H9 (cell line): ENCODE measurements around the gene KCMF1. TPM values are rescaled to one million over a fixed set of nuclear protein-coding genes. Genes with fewer than 3 reads are reported as not detected.

Experiments used
- DNase-seq: peaks from one replicate; pipeline ENCODE4 v3.0.0-alpha.2; 2017
- H2AFZ ChIP-seq: one replicate; pipeline ENCODE4 v1.6.1; 2013; ENCODE audit warnings: mild to moderate bottlenecking, low read length, control low read depth, moderate library complexity
- H2AK5ac ChIP-seq: 2 replicates; pipeline ENCODE4 v1.6.1; 2013; ENCODE audit warnings: low read length, control low read depth, mixed read lengths; ENCODE audit not compliant: insufficient read length
- H2BK120ac ChIP-seq: one replicate; pipeline ENCODE4 v1.6.1; 2013; ENCODE audit warnings: low read depth, mild to moderate bottlenecking, low read length, control low read depth, inconsistent platforms; ENCODE audit not compliant: poor library complexity, severe bottlenecking
- H2BK12ac ChIP-seq: 2 replicates; pipeline ENCODE4 v1.6.1; 2013; ENCODE audit warnings: low read length, control low read depth, mixed read lengths, low read depth; ENCODE audit not compliant: insufficient read length
- H2BK15ac ChIP-seq: 2 replicates; pipeline ENCODE4 v1.6.1; 2013; ENCODE audit warnings: low read depth, low read length, control low read depth
- H2BK20ac ChIP-seq: one replicate; pipeline ENCODE4 v1.6.1; 2013; ENCODE audit warnings: low read depth, mild to moderate bottlenecking, low read length, control low read depth, inconsistent platforms; ENCODE audit not compliant: poor library complexity, severe bottlenecking
- H2BK5ac ChIP-seq: 2 replicates; pipeline ENCODE4 v1.6.1; 2013; ENCODE audit warnings: low read length, control low read depth, mixed read lengths; ENCODE audit not compliant: insufficient read length
- H3K14ac ChIP-seq: 2 replicates; pipeline ENCODE4 v1.6.1; 2013; ENCODE audit warnings: low read length, control low read depth; ENCODE audit not compliant: insufficient read depth
- H3K18ac ChIP-seq: 2 replicates; pipeline ENCODE4 v1.6.1; 2013; ENCODE audit warnings: low read depth, mild to moderate bottlenecking, mixed read lengths, low read length, control low read depth; ENCODE audit not compliant: insufficient read length
- H3K23ac ChIP-seq: 2 replicates; pipeline ENCODE4 v1.6.1; 2013; ENCODE audit warnings: low read length, control low read depth, mixed read lengths, low read depth; ENCODE audit not compliant: insufficient read length
- H3K23me2 ChIP-seq: 2 replicates; pipeline ENCODE4 v1.6.1; 2013; ENCODE audit warnings: low read depth, mild to moderate bottlenecking, mixed read lengths, low read length, control low read depth; ENCODE audit not compliant: insufficient read length, poor library complexity, severe bottlenecking
- H3K27ac ChIP-seq: 2 replicates; pipeline ENCODE4 v1.5.1; 2013; ENCODE audit warnings: low read length, control low read depth, mixed read lengths, low read depth; ENCODE audit not compliant: insufficient read length
- H3K27me3 ChIP-seq: 2 replicates; pipeline ENCODE4 v1.6.1; 2013; ENCODE audit warnings: low read length, control low read depth, inconsistent platforms; ENCODE audit not compliant: insufficient read depth
- H3K4ac ChIP-seq: 2 replicates; pipeline ENCODE4 v1.6.1; 2013; ENCODE audit warnings: low read depth, mild to moderate bottlenecking, control low read depth, inconsistent platforms, low read length, moderate library complexity
- H3K4me1 ChIP-seq: 2 replicates; pipeline ENCODE4 v1.6.1; 2013; ENCODE audit warnings: low read length, control low read depth, inconsistent platforms; ENCODE audit not compliant: insufficient read depth
- H3K4me2 ChIP-seq: 2 replicates; pipeline ENCODE4 v1.6.1; 2013; ENCODE audit warnings: low read length, control low read depth, mixed read lengths; ENCODE audit not compliant: insufficient read length, insufficient read depth
- H3K56ac ChIP-seq: 2 replicates; pipeline ENCODE4 v1.6.1; 2013; ENCODE audit warnings: low read depth, mild to moderate bottlenecking, mixed read lengths, low read length, control low read depth; ENCODE audit not compliant: insufficient read length
- H3K79me1 ChIP-seq: 2 replicates; pipeline ENCODE4 v1.6.1; 2013; ENCODE audit warnings: low read depth, mild to moderate bottlenecking, moderate library complexity, low read length, control low read depth, inconsistent platforms; ENCODE audit not compliant: insufficient read depth, poor library complexity, severe bottlenecking
- H3K79me2 ChIP-seq: 2 replicates; pipeline ENCODE4 v1.6.1; 2013; ENCODE audit warnings: low read length, control low read depth, inconsistent platforms; ENCODE audit not compliant: insufficient read depth
- H3K9ac ChIP-seq: 2 replicates; pipeline ENCODE4 v1.6.1; 2013; ENCODE audit warnings: low read length, control low read depth, mixed read lengths; ENCODE audit not compliant: insufficient read length; ENCODE audit errors: extremely low read depth
- H3K9me3 ChIP-seq: one replicate; pipeline ENCODE4 v1.6.1; 2013; ENCODE audit warnings: low read depth, low read length, inconsistent platforms; ENCODE audit not compliant: control insufficient read depth
- H3T11ph ChIP-seq: one replicate; pipeline ENCODE4 v1.6.1; 2013; ENCODE audit warnings: mild to moderate bottlenecking, low read length, control low read depth, inconsistent platforms
- H4K20me1 ChIP-seq: one replicate; pipeline ENCODE4 v1.6.1; 2013; ENCODE audit not compliant: control insufficient read depth, insufficient read length, insufficient read depth
- H4K5ac ChIP-seq: 2 replicates; pipeline ENCODE4 v1.6.1; 2013; ENCODE audit warnings: low read depth, mild to moderate bottlenecking, mixed read lengths, low read length, control low read depth; ENCODE audit not compliant: insufficient read length
- H4K8ac ChIP-seq: replicated peaks from 2 replicates; pipeline ENCODE4 v1.6.1; 2013; ENCODE audit warnings: low read length, control low read depth, mixed read lengths, low read depth; ENCODE audit not compliant: insufficient read length
- H4K91ac ChIP-seq: 2 replicates; pipeline ENCODE4 v1.6.1; 2013; ENCODE audit warnings: low read depth, mild to moderate bottlenecking, moderate library complexity, mixed read lengths, low read length, control low read depth; ENCODE audit not compliant: insufficient read length
- H3K27ac Mint-ChIP-seq, 3 experiments: 2 replicates in 2 of 3; 3 replicates in 1 of 3; pipeline ENCODE4 v1.8.0; 2020 to 2021; ENCODE audit warnings: mixed read lengths in 3 of 3, mild to moderate bottlenecking in 1 of 3, moderate library complexity in 1 of 3
- H3K27me3 Mint-ChIP-seq: 2 replicates; pipeline ENCODE4 v1.8.0; 2021; ENCODE audit warnings: low read depth, mild to moderate bottlenecking, moderate library complexity, mixed read lengths
- H3K36me3 Mint-ChIP-seq, 3 experiments: 2 replicates in 2 of 3; 3 replicates in 1 of 3; pipeline ENCODE4 v1.8.0; 2020 to 2021; ENCODE audit warnings: low read depth in 3 of 3, mixed read lengths in 3 of 3; ENCODE audit not compliant: insufficient read depth in 1 of 3
- H3K4me1 Mint-ChIP-seq, 2 experiments: 2 replicates each; pipeline ENCODE4 v1.8.0; 2020; ENCODE audit warnings: mixed read lengths in 2 of 2
- H3K4me3 Mint-ChIP-seq, 2 experiments: 2 replicates in 1 of 2; 3 replicates in 1 of 2; pipeline ENCODE4 v1.8.0; 2020 to 2021; ENCODE audit warnings: mild to moderate bottlenecking in 2 of 2, mixed read lengths in 2 of 2, moderate library complexity in 1 of 2
- H3K9me3 Mint-ChIP-seq, 2 experiments: 2 replicates in 1 of 2; 3 replicates in 1 of 2; pipeline ENCODE4 v1.8.0; 2020; ENCODE audit warnings: mild to moderate bottlenecking in 2 of 2, mixed read lengths in 2 of 2, moderate library complexity in 1 of 2
- WGBS: extraction: QIAGEN DNeasy Blood & Tissue Kit; methylation state at CpG from one replicate; pipeline ENCODE4 v1.1.7; 2013; ENCODE audit warnings: missing lambda C conversion rate, low lambda C conversion rate, mixed read lengths; ENCODE audit not compliant: insufficient read length; ENCODE audit errors: extremely low coverage; 5-methylcytosine and 5-hydroxymethylcytosine counted together
- total RNA-seq: library from RNA; stranded (reverse); gene quantifications from 2 replicates; pipeline ENCODE4 v1.2.1, GENCODE V29; 2021
- TF ChIP-seq, protein P1 (sequence below): fragments of 200-600 bp; sonication (generic); conservative IDR thresholded peaks from 3 replicates; pipeline ENCODE4 v1.8.0; 2021; ENCODE audit warnings: antibody characterized with exemption, mild to moderate bottlenecking

The KCMF1 gene
- total RNA-seq, 1 experiment from 2014 or later: 113 TPM

DNA sequence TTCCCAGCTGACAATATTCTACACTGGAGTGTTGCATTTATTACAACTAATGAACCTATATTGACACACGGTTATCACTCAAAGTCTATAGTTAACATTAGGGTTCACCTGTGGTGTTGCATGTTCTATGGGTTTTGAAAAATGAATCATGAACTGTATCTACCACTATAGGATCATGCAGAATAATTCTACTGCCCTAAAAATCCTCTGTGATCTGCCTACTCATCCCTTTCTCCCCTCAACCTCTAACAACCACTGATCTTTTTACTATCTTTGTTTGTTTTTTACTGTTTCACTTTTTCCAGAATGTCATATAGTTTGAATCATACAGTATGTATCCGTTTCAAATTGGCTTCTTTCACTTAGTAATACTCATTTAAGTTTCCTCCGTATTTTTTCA is 114.6 kb downstream of the KCMF1 start:
- Histone ChIP-seq H3K23me2 (peaks cover 4% of the 10 kb centered on the region), H3T11ph (no peak overlapping the region), H3K4ac (no peak overlapping the region), H2AK5ac (no peak overlapping the region), H3K27ac (no peak overlapping the region), H4K5ac (no peak overlapping the region), H3K4me2 (no peak overlapping the region), H3K27me3 (no peaks in the 10 kb centered on the region), H3K23ac (no peak overlapping the region), H4K20me1 (no peaks in the 10 kb centered on the region), H4K8ac (no peak overlapping the region), H3K4me1 (peaks cover 4% of the 10 kb centered on the region; the same call in 1 of the 2 replicates), H3K18ac (no peak overlapping the region), H3K79me1 (no peaks in the 10 kb centered on the region), H3K9me3 (peaks cover 6% of the 10 kb centered on the region), H2BK15ac (no peak overlapping the region), H2BK120ac (no peak overlapping the region), H3K79me2 (no peaks in the 10 kb centered on the region), H4K91ac (no peak overlapping the region), H3K56ac (no peak overlapping the region), H2BK12ac (no peak overlapping the region), H2AFZ (no peak overlapping the region), H2BK20ac (no peak overlapping the region), H3K9ac (no peak overlapping the region), H3K14ac (no peak overlapping the region), H2BK5ac (no peak overlapping the region)
- DNase-seq: no peak
- TF ChIP-seq, protein P1, sequence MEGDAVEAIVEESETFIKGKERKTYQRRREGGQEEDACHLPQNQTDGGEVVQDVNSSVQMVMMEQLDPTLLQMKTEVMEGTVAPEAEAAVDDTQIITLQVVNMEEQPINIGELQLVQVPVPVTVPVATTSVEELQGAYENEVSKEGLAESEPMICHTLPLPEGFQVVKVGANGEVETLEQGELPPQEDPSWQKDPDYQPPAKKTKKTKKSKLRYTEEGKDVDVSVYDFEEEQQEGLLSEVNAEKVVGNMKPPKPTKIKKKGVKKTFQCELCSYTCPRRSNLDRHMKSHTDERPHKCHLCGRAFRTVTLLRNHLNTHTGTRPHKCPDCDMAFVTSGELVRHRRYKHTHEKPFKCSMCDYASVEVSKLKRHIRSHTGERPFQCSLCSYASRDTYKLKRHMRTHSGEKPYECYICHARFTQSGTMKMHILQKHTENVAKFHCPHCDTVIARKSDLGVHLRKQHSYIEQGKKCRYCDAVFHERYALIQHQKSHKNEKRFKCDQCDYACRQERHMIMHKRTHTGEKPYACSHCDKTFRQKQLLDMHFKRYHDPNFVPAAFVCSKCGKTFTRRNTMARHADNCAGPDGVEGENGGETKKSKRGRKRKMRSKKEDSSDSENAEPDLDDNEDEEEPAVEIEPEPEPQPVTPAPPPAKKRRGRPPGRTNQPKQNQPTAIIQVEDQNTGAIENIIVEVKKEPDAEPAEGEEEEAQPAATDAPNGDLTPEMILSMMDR: no peak
- no peak overlapping the region for H3K4me3 Mint-ChIP-seq
- H3K36me3 Mint-ChIP-seq: peaks cover 0 to 15% (median 5%) of the 10 kb centered on the region in 3 experiments; a peak in 4 of 7 replicates
- WGBS: no CpG with 5 or more reads among the region's 3 CpGs
- H3K9me3 Mint-ChIP-seq: peaks cover 12 to 18% of the 10 kb centered on the region in 2 experiments
- no peak overlapping the region for H3K27ac Mint-ChIP-seq
- peaks cover 21 to 26% of the 10 kb centered on the region in 2 experiments for H3K4me1 Mint-ChIP-seq
- H3K27me3 Mint-ChIP-seq: peaks cover 19% of the 10 kb centered on the region
